NT2/D1 (cell line): ENCODE results near the gene TEX48.

Experiments used
- SUZ12 ChIP-seq: IDR thresholded peaks from 2 replicates; pipeline ENCODE4 v1.6.1; 2011; ENCODE audit not compliant: insufficient read length, insufficient read depth; ENCODE audit errors: extremely low read depth
- YY1 ChIP-seq: IDR thresholded peaks from 2 replicates; pipeline ENCODE4 v1.6.1; 2011; ENCODE audit not compliant: insufficient read length, insufficient read depth
- ZNF274 ChIP-seq: IDR thresholded peaks from 2 replicates; pipeline ENCODE4 v1.6.1; 2011; ENCODE audit warnings: mild to moderate bottlenecking, low read depth, low read length

- no peak for TF ChIP-seq SUZ12
- no peak for TF ChIP-seq YY1
- no peak for TF ChIP-seq ZNF274
Measured at GRCh38 chr9:114717908-114718486, 36.0 kb upstream of the TEX48 start.
